Right lobe of liver (tissue), 4 donors: Measurements from ENCODE around the gene PLEKHS1.

Experiments
- CTCF ChIP-seq, 4 donors: fragments of 200-600 bp in 3 of 4; fragments of 450-650 bp in 1 of 4; IDR thresholded peaks; one replicate each; pipeline versions ENCODE4 v1.5.1 to v1.8.0; 2016 to 2022; ENCODE audit warnings: antibody characterized with exemption in 4 of 4, mild to moderate bottlenecking in 2 of 4
- POLR2A ChIP-seq: fragments of 450-650 bp; IDR thresholded peaks from one replicate; pipeline ENCODE4 v1.6.1; 2017; ENCODE audit warnings: antibody characterized with exemption, mild to moderate bottlenecking
- donor health status: DM: no; HTN: no; CAD: no.
- donor health status: DM: no; HTN: no; CAD: no.
- donor health status: DM: no; HTN: yes; CAD: no.

DNA sequence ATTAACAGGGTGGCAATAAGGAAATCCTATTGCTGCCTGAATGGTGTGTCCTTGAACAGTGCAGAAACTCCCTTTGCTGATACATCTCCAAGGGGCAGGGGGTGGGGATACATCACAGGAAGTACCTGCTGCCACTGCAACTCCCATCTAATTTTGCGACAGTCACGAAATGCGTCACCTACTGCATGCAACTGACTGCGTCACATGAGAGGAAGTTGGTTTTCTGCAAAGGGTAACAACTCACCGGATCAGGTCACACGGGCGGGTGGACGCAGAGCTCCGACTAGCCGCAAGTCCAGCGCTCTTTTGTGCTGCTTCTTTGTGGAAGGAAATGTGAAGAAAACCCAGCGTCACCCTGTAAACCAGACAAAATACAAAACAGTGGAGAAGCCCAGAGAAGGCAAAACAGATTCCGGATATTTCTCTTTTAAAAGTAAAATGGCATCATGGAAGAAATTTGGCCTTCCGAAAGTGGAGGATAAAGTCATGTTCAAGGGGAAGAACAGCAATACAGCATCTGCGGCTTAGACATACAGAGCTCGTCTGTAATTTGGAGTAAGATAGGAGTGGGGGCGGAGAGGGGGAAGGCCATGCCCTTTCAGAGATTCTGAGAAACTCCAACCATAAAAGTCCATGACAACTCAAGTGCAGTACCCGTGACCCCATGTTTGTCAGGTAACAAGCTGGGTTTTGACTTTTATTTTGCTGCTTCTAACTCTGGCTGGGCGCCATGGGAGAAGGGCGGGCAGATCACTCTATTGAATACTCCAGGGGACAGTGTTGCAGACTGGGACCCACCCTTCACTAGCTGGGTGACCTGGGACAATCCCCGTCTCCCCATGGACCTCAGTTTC, 32.3 kb upstream of the PLEKHS1 start:
- TF ChIP-seq CTCF (IDR thresholded peaks at IDR 0.05): no peak
- TF ChIP-seq POLR2A: no peak
